Dermis microvascular lymphatic vessel endothelial cell (primary cell): ENCODE data around the gene CYP1A1. TPM values are rescaled to one million over a fixed set of nuclear protein-coding genes. Genes with fewer than 3 reads are reported as not detected.

Experiments used
- DNase-seq, 2 donors: peaks; one replicate each; pipeline versions ENCODE4 v3.0.0 to v3.0.0-alpha.2; 2010; ENCODE audit warnings: low read depth in 2 of 2
- total RNA-seq: library from RNA; depleted of rRNA; stranded (reverse); fragments of >200 nt; gene quantifications from 2 replicates; pipeline ENCODE4 v1.2.1, GENCODE V29; 2014

CYP1A1 gene
- total RNA-seq, 1 donor from 2014 or later: 21.6 TPM

GRCh38 chr15:74695597-74696397, 29.5 kb downstream of the CYP1A1 start, which contains the start of gene EDC3:
Gene EDC3 (minus strand): TSS chr15:74696024. CDS start chr15:74675124, 20,900 bp downstream.
- peak; percentile 48 to 84 for DNase-seq

- DNase-seq: no peak
These were observed 33.0 kb downstream of the CYP1A1 start for GRCh38 chr15:74692327-74692726.

DNA sequence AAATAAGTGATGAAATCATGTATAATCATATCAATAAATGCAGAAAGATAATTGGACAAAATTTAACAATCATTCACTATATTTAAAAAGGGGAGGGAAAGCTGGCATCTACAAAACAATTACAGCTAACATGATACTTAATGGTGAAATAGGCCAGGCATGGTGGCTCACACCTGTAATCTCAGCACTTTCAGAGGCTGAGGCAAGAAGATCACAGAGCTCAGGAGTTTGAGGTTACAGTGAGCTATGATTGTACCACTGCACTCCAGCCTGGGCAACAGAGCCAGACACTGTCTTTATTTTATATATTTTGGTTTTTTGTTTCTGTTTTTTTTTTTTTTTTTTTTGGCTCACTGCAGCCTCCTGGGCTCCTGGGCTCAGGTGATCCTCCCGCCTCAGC, 41.6 kb downstream of the CYP1A1 start:
- DNase-seq: no peak

DNA sequence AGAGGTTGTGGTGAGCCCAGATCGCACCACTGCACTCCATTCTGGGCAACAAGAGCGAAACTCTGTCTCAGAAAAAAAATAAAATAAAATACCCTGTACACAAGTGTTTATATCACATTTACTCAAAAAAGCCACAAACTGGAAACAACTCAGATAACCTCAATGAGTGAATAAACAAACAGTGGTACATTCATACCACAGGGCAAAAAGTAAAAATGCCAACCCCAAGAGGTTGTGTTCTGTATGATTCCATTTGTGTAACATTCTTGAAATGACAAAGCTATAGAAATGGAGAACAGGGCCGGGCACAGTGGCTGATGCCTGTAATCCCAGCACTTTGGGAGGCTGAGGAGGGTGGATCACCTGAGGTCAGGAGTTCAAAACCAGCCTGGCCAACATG, 42.4 kb downstream of the CYP1A1 start:
- DNase-seq: no peak

GRCh38 chr15:74680456-74680855, 44.9 kb downstream of the CYP1A1 start:
- DNase-seq: no peak

GRCh38 chr15:74676801-74677200, 48.5 kb downstream of the CYP1A1 start:
- no peak for DNase-seq

GRCh38 chr15:74674161-74674560, 51.2 kb downstream of the CYP1A1 start:
- DNase-seq: no peak

- no peak for DNase-seq
These were observed 55.7 kb downstream of the CYP1A1 start for GRCh38 chr15:74669627-74670026.

Other genes with a start within 250 kb of the CYP1A1 start
- gene ARID3B, start 184.3 kb downstream of the CYP1A1 start, total RNA-seq: 1.8 and 3.2 TPM in 2 replicates
- 35.0 and 53.5 TPM in 2 replicates for gene CLK3, start 109.7 kb downstream of the CYP1A1 start, total RNA-seq
- gene EDC3, start 29.5 kb downstream of the CYP1A1 start, total RNA-seq: 13.0 and 21.7 TPM in 2 replicates
- gene CYP1A2, start 23.3 kb upstream of the CYP1A1 start, total RNA-seq: under 0.01 TPM in 2 replicates
- gene CSK, start 56.6 kb upstream of the CYP1A1 start, total RNA-seq: 27.9 and 43.1 TPM in 2 replicates
- not detected in 2 replicates for gene LMAN1L, start 87.3 kb upstream of the CYP1A1 start, total RNA-seq
- not detected in 2 replicates for gene CPLX3, start 101.1 kb upstream of the CYP1A1 start, total RNA-seq
- 15.9 and 25.8 TPM in 2 replicates for gene ULK3, start 117.6 kb upstream of the CYP1A1 start, total RNA-seq
- 12.3 and 24.3 TPM in 2 replicates for gene SCAMP2, start 147.8 kb upstream of the CYP1A1 start, total RNA-seq
- gene MPI, start 164.5 kb upstream of the CYP1A1 start, total RNA-seq: 24.3 and 38.9 TPM in 2 replicates
- 29.8 and 48.0 TPM in 2 replicates for gene FAM219B, start 181.3 kb upstream of the CYP1A1 start, total RNA-seq
- gene COX5A, start 212.5 kb upstream of the CYP1A1 start, total RNA-seq: 57.8 and 82.1 TPM in 2 replicates
- 20.0 and 45.1 TPM in 2 replicates for gene RPP25, start 231.2 kb upstream of the CYP1A1 start, total RNA-seq